Astrocyte of the cerebellum (primary cell): Measurements from ENCODE around the gene FOXC2.

Experiments
- DNase-seq: peaks from one replicate; pipeline ENCODE4 v3.0.0-alpha.2; 2011; ENCODE audit warnings: low read depth
- H3K4me3 ChIP-seq: 2 replicates; pipeline ENCODE4 v1.5.1; 2011; ENCODE audit warnings: mild to moderate bottlenecking, low read depth, low read length, moderate library complexity
- in situ Hi-C: cut with HindIII; loops from 2 replicates; pipeline ENCODE4 v1.10.0; 2017; ENCODE audit warnings: low sequenced_read_pairs
- TF ChIP-seq, protein P1 (sequence below): IDR thresholded peaks from 2 replicates; pipeline ENCODE4 v1.5.1; 2012; ENCODE audit warnings: low read length, low read depth, moderate library complexity, mild to moderate bottlenecking; ENCODE audit errors: missing control alignments

The FOXC2 gene

DNA sequence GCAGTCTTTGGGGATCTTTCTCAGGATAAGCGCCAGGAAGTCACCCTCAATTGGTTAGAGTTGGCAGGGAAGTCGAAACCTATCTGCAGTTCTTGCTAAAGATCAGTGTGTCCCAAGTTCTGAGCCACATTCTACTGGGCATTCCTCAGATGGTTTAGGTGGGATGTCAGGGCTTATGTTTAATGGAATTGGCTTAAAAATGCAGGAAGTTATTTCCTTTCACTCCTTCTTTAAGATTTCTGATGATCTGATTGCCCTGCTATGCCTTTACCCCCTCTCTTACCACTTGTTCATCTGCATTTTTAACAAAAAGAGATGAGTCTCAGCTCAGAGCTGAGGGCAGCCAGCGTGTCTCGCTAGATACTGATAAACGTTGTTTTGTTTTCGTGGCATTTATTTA, 42.5 kb downstream of the FOXC2 start:
- peak; percentile 86 for DNase-seq
- no peak overlapping the region for H3K4me3 ChIP-seq
- in situ Hi-C loops, result no loop called here
- TF ChIP-seq, protein P1, sequence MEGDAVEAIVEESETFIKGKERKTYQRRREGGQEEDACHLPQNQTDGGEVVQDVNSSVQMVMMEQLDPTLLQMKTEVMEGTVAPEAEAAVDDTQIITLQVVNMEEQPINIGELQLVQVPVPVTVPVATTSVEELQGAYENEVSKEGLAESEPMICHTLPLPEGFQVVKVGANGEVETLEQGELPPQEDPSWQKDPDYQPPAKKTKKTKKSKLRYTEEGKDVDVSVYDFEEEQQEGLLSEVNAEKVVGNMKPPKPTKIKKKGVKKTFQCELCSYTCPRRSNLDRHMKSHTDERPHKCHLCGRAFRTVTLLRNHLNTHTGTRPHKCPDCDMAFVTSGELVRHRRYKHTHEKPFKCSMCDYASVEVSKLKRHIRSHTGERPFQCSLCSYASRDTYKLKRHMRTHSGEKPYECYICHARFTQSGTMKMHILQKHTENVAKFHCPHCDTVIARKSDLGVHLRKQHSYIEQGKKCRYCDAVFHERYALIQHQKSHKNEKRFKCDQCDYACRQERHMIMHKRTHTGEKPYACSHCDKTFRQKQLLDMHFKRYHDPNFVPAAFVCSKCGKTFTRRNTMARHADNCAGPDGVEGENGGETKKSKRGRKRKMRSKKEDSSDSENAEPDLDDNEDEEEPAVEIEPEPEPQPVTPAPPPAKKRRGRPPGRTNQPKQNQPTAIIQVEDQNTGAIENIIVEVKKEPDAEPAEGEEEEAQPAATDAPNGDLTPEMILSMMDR, result no peak

DNA sequence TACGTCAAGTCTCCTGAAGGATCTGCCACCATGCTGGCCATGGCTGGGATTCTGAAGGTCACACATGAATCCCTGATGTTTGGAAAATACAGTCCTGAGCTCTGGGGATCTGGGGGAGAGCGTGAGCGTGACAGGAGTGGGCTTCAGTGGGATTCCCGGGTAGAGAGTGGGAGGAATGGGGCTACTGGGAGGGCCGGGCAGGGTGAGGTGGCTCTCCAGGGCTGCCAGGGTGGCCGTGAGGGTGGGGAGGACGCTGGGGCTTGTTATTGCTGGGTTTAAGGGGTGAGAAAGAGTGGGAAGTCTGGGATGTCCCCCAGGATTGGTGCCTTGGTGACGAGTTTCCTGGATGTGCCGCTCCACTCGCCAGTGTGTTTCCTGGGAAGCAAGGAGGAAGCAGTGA, 43.0 kb downstream of the FOXC2 start:
- in situ Hi-C loops, result no loop called here
- TF ChIP-seq, protein P1, result no peak
- H3K4me3 ChIP-seq, result no peak overlapping the region
- DNase-seq, result no peak

DNA sequence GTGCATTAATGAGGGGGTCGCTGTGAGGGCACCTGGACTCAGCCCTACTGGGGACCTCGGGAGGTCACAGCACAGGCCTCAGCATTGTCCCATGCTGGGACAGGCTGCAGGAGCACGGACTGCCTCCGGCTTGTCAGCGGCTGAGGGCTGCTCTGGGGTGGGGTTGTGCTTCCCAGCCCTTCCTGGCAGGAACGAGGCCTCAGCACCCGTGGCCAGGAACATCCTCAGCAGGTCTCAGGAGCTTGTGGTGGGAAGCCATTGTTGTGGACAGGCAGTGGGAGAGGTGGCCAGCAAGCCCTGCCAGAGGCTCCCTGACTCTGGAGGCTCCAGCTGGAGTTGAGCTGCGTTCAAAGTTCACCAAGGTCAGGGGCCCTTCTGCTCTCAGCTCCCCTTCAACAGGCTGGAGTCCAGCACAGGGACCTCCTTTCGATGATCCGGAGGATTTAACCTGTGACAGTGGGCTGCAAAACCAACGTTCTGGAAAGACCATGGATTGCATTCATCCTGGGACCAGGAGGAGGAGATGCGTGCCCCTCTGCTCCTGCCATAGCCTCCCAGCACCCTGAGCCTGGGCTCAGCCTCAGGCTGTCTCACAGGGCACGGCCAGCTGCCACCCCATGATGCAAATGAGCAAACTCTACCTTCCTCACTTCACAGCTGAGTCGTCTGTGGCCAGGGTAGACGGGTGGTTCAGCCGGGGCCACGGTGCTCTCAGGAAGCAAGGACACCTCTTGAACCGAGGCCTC, 44.3 kb downstream of the FOXC2 start:
- no peak overlapping the region for H3K4me3 ChIP-seq
- DNase-seq, result no peak
- TF ChIP-seq, protein P1, result no peak
- in situ Hi-C loops, result no loop called here

DNA sequence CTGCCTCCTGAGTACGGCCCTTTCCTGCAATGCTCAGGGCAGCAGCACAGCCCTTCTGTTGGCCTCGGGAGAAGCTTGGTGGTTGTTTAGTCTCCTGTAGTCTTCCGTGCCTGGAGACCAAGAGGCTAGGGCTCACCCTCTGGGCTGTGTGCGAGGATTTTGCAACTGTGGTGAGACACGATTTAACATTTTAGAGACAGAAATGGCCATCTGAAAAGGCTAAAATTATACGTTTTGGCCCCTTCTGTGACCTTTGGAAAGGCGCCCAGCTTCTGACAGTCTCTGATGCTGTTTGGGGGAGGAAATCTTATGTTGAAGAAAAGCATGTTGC, 44.9 kb downstream of the FOXC2 start:
- in situ Hi-C loops, result no loop called here
- no peak for DNase-seq
- TF ChIP-seq, protein P1, result no peak
- H3K4me3 ChIP-seq, result no peak overlapping the region

DNA sequence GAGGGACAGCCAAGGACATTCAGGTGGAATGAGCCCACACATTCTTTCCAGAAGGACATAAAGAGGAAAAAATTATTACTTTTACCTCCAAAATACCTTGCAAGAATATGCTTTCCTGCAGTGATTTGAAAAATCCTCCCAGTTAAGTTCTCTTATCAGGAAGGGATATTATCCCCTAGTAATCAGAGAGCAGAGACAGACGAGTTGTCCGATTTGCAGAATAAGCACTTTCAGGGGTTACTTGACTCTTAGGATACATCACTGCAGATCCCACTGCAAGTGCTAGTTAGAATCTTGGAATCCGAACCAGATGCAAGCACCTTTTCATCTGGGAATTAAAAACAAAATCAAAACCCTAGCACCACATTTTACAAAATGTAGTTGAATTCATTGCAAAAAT, 45.3 kb downstream of the FOXC2 start:
- H3K4me3 ChIP-seq, result no peak overlapping the region
- in situ Hi-C loops, result no loop called here
- TF ChIP-seq, protein P1, result no peak
- DNase-seq, result no peak

DNA sequence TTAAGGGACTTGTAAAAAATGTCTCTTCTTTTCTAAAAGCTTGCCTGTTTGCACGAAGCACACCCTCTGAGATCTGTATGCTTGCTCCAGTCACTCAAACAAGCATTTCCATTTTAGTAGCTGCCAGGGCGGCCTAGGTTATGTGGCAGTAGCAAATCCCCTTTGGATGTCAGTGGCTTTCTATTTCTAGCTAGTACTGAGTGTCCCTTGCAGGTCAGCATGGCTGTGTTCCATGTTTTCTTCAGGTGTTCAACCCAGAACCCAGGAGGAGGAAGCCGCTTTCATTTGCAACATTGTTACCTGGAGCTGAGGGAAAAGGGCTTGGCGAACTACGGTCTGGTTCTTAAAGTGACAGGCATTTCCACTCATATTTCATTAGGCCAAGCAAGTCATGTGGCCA, 48.1 kb downstream of the FOXC2 start:
- TF ChIP-seq, protein P1, result no peak
- H3K4me3 ChIP-seq, result no peak overlapping the region
- in situ Hi-C loops, result no loop called here
- DNase-seq, result no peak
